GM19043 (cell line): ENCODE data around the gene FAT4.

ENCODE experiments used
- ATAC-seq: cut with Tn5 transposase; IDR thresholded peaks from one replicate; pipeline ENCODE4 v1.9.1; 2021; ENCODE audit warnings: low read depth; ENCODE audit not compliant: unreplicated experiment

Gene FAT4

DNA sequence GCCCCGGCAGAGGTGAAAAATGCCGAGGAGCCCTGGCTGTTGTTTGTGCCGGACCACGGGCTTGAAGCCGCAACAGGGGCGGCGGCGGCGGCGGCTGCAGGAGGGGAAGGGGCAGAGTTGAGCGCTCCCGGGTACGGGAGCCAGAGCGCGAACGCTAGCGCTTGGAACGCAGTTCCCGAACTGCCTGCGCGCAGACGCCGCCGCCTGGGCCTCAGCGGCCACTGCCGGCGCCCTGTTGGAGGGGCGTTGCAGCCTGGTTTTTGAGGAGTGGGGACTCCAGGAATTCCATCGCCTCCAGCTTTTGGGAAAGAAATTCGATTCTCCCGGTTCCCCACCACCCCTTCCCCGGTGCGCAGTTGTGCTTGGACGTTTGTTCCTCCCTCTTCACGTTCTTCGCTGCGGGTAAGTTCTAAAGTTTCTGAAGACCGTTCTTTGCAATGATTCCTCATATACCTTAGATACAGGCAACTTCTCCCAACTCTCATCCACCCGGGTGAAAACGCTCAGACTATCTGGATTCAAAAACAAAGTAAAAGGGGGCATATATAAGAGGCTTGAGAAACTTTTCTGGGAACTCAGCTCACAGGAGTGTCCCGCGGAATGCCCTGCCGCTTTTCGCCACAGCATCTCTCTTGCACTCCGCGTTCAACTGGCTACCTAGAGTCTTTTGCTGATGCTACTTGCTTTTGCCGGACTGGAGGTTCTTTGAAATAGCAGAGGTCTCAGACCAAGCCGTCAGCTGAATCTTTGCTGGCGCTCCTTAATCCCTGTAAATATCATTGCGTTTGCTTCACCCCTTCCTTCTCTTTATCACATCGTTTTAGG, 1.0 kb downstream of the FAT4 start:
- ATAC-seq = no peak

DNA sequence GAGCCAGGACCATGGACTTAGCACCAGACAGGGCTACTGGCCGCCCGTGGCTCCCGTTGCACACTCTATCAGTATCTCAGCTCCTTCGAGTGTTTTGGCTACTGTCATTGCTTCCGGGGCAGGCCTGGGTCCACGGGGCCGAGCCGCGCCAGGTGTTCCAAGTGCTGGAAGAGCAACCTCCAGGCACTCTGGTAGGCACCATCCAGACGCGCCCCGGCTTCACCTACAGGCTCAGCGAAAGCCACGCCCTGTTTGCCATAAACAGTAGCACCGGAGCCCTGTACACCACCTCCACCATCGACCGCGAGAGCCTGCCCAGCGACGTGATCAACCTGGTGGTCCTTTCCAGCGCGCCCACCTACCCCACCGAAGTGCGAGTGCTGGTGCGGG, 1.6 kb downstream of the FAT4 start:
- ATAC-seq = no peak

DNA sequence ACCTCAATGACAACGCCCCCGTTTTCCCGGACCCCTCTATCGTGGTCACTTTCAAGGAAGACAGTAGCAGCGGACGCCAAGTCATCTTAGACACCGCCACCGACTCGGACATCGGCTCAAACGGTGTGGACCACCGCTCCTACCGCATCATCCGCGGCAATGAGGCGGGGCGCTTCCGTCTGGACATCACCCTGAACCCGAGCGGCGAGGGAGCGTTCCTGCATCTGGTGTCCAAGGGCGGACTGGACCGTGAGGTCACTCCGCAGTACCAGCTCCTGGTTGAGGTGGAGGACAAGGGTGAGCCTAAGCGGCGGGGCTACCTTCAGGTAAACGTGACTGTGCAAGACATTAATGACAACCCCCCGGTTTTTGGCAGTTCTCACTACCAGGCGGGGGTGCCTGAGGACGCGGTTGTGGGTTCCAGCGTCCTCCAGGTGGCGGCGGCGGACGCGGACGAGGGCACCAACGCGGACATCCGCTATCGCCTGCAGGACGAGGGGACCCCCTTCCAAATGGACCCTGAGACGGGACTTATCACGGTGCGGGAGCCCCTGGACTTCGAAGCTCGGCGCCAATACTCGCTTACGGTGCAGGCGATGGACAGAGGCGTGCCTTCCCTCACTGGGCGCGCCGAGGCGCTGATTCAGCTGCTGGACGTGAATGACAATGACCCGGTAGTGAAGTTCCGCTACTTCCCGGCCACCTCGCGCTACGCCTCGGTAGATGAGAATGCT, 2.2 kb downstream of the FAT4 start:
- ATAC-seq = no peak

DNA sequence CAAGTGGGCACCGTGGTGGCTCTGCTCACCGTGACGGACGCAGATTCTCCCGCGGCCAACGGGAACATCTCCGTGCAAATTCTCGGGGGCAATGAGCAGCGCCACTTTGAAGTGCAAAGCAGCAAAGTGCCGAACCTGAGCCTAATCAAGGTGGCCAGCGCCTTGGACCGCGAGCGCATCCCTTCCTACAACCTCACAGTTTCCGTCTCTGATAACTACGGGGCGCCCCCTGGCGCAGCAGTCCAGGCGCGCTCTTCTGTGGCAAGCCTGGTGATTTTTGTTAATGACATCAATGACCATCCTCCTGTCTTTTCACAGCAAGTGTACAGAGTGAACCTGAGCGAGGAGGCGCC, 2.7 kb downstream of the FAT4 start:
- ATAC-seq = no peak

DNA sequence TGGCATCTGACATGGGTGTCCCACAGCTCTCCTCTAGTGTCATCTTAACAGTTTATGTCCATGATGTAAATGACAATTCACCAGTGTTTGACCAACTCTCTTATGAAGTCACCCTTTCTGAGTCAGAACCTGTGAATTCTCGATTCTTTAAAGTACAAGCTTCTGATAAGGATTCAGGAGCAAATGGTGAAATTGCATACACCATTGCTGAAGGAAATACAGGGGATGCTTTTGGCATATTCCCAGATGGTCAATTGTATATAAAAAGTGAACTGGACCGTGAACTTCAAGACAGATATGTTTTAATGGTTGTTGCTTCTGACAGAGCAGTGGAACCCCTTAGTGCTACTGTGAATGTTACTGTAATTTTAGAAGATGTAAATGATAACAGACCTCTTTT, 4.6 kb downstream of the FAT4 start:
- no peak for ATAC-seq

DNA sequence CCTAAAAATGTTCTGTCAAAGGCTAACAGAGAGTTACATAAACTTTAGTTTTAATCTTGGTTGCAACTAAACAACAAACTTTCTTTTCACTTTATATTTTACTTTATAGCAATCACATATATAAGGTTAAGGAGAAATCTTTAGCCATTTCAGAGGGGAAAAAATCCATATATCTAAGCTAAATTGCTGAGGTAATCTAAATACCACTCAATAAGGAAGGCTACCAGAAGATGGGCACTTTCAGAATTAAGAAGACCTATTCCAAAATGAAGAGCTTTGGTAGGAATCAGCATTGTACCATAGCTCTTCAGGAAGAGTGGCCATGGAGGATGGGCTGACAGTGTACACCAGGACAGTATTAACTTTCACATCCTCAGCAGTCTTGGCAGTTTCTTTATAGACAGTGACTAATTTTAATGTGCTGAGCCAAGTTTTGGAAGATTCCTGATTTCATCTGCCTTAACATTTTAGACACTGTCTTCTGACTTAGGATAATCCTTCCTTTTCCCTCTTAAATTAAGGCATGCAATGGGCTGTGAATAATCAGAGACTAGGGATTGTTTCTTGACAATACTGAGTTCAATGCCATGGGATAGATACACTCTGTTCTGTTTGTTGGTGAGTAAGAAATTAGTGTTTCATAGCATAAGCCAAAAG, 7.1 kb downstream of the FAT4 start:
- no peak for ATAC-seq

DNA sequence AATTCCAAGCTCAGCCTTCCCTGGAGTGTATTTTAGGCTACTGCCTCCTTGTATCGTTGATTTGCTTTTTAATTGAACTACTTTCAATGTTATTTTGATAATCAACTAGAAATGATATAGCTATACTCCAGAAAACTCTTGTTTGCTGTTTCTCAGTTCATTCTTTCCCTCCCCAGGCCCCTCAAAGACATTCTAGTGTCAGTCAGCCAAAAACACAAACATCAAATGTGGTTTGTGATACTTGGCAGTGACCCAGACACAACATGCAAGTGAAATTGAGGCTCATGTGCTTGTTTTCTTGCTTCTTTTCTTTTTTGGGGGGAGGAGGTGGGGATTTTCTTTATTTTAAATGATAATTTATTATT, 7.6 kb downstream of the FAT4 start:
- no peak for ATAC-seq

DNA sequence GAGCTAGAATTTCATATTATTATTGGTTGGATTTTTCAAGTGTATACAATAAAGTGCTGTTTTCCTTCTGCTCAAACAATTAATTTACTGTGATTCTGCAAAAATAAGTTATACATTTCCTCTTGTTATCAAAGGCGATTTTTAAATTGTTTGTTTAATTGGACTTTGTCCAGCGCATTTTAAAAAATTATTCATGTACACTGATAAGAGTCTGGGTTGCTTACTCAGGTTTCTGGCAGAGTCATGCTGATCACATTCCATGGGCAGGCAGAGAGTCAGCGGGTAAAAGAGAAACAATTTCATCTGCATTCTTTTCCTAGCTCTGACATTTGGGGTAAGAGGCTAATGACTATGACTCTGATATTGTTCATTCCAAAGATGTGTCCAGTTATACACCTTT, 8.9 kb downstream of the FAT4 start:
- ATAC-seq = no peak

DNA sequence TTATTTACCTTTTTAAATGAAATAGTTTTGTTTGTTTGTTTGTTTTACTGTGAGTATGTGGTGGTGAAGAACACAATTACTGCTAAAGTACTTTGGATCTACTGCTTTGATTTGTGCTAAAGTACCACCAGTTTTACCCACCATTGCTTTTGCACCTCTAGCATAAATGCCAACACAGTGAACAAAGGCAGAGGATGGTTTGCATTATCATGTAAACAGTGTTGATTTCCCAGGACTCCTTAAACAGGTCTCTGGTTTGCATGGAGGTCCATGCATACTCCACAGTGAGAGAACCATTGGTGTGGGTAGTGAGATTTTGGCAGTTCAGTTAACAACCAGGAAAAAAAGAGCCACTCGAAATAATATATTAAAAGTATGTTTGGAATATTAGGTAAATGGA, 11.0 kb downstream of the FAT4 start:
- ATAC-seq = no peak

DNA sequence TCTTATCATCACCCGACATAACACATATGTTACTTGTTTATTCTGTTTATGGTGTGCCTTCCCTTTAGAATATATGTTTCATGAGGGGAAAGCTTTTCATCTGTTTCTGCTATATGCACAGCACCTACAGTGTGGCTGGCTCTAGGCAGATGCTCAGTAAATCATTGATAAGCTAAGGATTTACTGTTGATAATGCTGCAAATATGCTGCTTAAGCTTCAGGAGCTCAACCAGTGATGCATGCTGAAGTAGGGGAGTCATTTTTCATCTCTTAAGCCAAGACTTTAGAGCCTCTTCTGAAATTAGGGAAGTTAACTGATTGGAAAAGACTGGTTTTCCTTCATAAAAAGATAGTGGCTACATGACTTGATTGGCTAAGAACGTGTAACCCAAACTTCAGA, 16.4 kb downstream of the FAT4 start:
- ATAC-seq = no peak

DNA sequence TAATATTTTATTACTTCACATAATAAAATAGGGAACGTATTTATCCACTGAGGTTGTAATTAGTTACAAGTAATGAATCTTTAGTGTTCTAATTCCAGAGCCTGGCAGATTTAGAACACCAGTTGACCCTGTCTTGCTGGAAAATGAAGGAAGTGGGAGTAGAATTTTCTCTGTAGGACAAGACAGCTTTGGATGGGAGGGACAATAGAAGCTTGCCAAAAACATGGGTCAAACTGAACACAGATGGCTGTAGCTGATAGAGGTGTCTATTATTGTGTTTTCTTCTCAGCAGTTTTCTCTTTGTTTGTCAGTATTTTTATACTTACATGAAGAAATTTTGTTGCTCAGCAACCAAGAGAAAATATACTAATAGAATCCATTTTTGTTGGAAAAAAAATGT, 20.2 kb downstream of the FAT4 start:
- no peak for ATAC-seq

DNA sequence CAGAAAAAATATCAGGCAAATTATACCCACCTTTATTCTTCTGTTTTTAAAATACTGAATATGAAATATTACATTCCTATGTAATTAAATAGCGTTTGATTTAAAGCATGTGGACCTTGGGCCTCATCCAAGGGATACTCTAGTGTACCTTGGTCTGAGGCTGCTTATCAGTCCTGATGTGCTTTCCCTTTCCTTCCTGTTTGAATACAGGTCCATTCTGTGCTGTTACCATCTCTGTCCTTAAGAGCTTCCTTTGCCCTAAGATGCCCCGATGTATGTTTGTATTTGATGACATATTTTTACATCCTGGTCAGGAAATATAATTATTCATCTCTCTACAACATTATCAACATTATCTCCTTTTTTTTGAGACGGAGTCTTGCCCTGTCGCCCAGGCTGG, 24.1 kb downstream of the FAT4 start:
- ATAC-seq = no peak

DNA sequence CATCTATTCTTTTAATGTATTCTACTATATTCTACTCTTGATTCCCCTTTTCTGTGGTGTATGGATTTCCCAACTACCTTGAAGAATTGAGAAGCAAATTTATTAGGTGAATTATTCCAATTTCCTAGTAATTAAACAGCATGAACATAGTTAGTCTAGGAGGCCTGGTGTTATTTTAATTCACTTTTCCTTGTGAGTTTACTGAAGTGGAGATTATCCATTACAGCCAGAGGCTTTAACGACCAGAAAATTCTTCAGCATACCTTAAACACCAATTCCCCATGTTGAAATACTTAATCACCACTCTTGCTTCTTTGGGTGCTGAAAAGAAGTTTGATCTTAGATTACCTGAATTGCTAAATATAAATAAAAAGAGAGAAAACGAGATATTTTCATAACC, 29.4 kb downstream of the FAT4 start:
- no peak for ATAC-seq

DNA sequence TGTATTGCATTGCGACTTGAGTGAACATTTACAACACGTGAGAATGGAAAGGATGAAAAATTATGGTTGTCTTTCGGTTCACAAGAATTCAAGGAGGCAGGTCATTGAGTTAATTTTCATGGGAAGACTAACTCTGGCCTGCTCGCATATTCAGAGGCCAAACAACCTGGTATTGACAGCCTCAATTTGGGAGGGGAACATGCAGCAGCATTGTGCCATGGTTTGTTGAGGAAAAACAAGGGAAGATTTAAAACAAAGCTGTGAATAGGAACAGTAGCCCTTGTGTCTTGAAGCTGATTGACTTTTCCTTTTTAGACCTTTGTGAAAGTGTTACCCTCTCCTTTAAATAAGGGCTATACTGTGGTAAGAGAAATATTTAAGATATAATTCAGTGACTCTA, 31.9 kb downstream of the FAT4 start:
- ATAC-seq = no peak

DNA sequence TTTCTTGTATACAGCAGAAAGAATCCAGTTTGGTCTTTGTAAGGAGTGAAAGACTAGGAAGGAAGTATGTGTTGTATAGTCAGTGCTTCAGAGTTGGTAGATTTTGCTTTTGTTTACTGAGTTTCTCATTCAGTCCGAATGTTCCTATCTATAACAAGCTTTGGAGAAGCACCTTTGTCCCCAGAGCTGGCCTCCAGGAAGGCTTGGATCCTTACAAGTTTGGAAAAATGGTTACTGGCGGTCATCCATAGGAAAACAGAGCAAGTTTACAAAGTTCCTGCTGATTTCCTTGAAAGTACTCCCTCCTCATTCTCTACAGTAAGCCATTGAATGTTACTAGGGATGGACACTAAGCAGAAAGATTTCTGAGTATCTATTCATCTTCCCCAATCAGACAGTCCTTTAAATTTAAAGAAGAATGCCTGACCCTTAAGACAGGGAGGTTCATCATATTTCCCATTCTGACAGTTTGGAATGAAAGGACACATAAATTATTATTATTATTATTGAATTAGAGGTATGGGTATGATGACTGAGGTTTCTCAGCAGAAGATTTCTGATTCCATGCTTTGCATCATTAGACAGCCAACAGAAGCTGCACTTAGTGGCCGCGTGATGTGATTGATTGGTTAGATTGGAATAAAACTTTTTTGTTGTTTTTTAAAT, 35.8 kb downstream of the FAT4 start:
- ATAC-seq = no peak

DNA sequence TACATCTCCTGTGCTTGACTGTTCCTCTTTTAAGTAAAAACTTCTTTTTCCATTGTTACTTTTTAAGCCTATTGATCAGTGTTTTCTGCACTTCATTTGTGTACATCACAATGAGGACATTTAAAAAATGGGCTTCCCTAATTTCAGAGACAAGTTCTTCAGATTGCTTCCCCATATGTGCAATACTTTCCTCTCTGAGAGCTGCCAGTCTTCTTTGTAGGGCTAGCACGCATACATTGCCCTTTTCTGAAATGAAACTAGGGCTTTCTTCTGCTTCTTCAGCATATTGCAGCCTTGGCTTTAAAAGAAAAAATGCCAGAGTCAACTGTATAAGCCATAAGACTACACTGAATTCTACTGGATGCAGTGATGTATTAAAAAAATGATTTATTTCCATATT, 37.8 kb downstream of the FAT4 start:
- ATAC-seq = no peak

DNA sequence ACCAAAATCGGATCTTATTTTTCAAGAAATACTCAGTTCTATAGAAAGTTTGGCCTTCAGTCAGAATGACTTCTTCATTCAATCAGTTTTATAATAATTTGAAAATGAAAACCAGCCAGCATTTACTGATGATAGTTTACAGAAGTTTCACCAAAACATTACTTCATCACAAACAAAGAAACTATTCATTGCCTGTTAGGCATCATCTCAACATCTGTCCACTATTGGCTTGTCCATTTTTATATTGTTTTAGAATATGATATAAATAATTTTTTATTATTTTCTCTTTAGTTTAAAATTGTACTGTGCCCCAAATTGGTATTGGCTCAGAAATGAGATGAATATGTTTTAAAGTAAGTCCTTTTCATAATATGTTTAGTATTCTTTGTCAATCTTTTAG, 38.4 kb downstream of the FAT4 start:
- ATAC-seq = no peak

DNA sequence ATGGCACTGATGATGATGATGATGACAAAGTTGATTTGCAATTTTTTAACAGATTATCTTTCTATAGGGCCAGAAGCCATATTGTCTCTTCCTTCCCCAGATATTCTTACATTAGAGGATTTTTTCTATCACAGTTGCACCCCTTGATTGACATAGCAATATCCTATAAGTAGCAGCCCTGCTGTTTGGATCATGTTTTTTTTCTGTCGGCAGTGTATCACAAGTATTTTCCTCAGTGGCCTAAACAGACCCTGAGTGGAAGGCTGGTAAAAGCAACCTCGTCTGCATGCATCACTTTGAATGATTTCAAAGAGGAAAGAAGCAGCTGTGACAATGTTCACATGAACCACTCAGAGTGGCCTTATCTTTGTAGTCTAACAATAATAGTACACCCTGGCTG, 41.0 kb downstream of the FAT4 start:
- no peak for ATAC-seq

DNA sequence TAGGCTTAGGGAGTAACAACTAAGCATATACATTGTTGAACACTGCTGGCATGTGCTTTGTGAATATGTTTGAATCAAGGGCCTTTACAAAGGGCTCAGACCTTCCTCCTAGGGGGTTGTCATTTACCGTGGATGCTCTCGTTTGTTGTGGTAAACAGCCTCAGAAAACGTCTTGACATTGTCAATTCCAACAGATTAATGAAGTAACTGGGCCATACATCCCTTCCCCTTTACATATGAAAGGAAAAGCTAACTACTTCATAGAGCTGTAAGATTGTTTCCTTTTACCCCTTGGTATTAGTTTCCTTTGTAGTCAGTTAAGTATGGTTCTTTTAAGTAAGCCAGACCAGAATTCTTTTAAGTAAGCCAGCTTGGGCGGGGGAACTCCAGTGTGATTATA, 42.9 kb downstream of the FAT4 start:
- ATAC-seq = no peak

DNA sequence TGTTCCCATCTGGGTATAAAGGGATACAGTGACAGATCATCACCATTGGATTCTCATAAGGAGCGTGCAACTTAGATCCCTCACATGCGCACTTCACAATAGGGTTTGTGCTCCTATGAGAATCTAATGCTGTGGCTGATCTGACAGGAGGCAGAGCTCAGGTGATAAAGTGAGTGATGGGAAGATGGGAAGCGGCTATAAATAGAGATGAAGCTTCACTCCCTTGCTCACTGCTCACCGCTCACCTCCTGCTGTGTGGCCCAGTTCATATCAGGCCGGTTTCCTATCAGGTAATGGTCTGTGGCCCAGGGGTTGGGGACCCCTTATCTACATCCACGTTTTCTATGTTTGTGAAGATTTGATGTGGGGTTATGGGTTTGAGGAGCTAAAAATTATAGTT, 43.7 kb downstream of the FAT4 start:
- no peak for ATAC-seq

DNA sequence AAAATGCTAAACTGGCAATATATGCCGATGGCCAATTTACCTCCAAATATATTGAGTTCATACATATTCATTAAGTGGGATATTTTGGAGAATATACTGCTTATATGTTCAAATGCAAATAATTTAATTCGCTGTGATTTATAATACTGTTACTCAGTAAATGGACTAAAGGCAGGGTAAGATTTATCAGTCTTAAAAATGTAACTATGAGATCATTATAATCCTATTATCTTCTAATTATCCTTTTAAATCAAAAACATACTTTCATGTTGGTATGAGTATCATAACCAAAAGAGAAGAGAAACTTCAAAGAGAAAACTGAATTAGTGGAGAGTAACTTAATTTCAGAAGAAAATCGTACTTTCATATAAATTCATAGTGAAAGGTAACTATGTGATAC, 44.6 kb downstream of the FAT4 start:
- ATAC-seq = no peak
